Measurements from ENCODE around the gene FAM221A.

FAM221A gene

DNA sequence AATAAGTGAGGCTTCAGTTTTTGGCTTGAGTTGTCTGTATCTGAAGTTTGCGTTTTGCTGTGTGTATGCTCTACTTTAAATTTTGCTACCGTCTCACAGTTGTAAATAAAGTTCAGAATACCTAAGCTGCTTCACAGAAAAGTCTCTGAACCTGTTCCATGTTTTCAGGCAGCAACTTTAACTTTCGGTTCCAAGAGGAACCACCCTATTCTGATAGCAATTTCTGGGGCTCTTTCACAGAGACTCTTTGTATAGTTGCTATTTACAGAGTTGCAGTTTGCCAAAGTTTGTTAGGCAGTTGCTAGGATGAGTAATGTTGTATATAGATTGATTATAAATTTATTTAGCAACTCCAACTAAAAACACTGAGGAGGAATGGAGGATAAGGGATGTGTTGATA is 5.7 kb downstream of the FAM221A start:
- no peak overlapping the region for H3K4me3 ChIP-seq (replicated peaks; ENCODE audit: low read depth, low read length)
- TF ChIP-seq, protein P1, sequence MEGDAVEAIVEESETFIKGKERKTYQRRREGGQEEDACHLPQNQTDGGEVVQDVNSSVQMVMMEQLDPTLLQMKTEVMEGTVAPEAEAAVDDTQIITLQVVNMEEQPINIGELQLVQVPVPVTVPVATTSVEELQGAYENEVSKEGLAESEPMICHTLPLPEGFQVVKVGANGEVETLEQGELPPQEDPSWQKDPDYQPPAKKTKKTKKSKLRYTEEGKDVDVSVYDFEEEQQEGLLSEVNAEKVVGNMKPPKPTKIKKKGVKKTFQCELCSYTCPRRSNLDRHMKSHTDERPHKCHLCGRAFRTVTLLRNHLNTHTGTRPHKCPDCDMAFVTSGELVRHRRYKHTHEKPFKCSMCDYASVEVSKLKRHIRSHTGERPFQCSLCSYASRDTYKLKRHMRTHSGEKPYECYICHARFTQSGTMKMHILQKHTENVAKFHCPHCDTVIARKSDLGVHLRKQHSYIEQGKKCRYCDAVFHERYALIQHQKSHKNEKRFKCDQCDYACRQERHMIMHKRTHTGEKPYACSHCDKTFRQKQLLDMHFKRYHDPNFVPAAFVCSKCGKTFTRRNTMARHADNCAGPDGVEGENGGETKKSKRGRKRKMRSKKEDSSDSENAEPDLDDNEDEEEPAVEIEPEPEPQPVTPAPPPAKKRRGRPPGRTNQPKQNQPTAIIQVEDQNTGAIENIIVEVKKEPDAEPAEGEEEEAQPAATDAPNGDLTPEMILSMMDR (IDR thresholded peaks at IDR 0.05; ENCODE audit: low read depth, low read length, missing control alignments) = no peak
- no peak for DNase-seq (ENCODE audit: extremely low read depth, low read depth)

GRCh38 chr7:23687011-23687410 is 7.0 kb downstream of the FAM221A start:
- TF ChIP-seq, protein P1 (IDR thresholded peaks at IDR 0.05; ENCODE audit: low read depth, low read length, missing control alignments) = no peak
- no peak overlapping the region for H3K4me3 ChIP-seq (replicated peaks; ENCODE audit: low read depth, low read length)
- no peak for DNase-seq (ENCODE audit: extremely low read depth, low read depth)

DNA sequence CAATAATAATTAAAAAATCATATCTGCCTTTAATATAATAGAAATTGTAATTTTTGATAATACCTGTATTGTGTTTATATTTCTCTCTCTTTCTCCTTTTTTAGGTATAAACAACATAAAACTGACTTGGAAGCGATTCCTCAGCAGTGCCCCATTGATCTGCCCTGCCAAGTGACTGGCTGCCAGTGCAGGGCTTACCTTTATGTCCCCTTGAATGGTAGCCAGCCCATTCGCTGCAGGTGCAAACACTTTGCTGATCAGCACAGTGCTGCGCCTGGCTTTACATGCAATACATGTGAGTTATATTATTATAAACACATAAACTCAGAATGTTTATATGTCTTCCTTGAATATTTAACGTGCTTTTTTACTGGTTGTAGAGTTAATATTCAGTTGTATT is 9.2 kb downstream of the FAM221A start:
- DNase-seq (ENCODE audit: extremely low read depth, low read depth) = no peak
- TF ChIP-seq, protein P1 (IDR thresholded peaks at IDR 0.05; ENCODE audit: low read depth, low read length, missing control alignments) = no peak
- H3K4me3 ChIP-seq (replicated peaks; ENCODE audit: low read depth, low read length) = no peak overlapping the region

DNA sequence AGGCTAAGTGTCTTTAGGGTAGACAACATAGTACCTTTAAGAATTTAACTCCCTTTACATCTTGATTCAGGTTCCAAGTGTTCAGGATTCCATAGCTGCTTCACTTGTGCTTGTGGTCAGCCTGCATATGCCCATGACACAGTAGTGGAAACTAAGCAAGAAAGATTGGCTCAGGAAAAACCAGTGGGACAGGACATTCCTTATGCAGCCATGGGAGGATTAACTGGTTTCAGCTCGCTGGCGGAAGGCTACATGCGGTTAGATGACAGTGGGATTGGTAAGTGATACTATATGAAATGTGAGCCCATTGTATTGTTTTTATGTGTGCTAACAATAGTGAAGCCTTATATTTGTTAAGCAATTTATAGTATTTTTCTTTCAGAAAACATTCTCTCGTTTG is 11.3 kb downstream of the FAM221A start:
- TF ChIP-seq, protein P1 (IDR thresholded peaks at IDR 0.05; ENCODE audit: low read depth, low read length, missing control alignments) = no peak
- H3K4me3 ChIP-seq (replicated peaks; ENCODE audit: low read depth, low read length) = no peak overlapping the region
- no peak for DNase-seq (ENCODE audit: extremely low read depth, low read depth)

GRCh38 chr7:23693224-23693623 is 13.2 kb downstream of the FAM221A start:
- TF ChIP-seq, protein P1 (IDR thresholded peaks at IDR 0.05; ENCODE audit: low read depth, low read length, missing control alignments) = no peak
- DNase-seq (ENCODE audit: extremely low read depth, low read depth) = no peak
- no peak overlapping the region for H3K4me3 ChIP-seq (replicated peaks; ENCODE audit: low read depth, low read length)

DNA sequence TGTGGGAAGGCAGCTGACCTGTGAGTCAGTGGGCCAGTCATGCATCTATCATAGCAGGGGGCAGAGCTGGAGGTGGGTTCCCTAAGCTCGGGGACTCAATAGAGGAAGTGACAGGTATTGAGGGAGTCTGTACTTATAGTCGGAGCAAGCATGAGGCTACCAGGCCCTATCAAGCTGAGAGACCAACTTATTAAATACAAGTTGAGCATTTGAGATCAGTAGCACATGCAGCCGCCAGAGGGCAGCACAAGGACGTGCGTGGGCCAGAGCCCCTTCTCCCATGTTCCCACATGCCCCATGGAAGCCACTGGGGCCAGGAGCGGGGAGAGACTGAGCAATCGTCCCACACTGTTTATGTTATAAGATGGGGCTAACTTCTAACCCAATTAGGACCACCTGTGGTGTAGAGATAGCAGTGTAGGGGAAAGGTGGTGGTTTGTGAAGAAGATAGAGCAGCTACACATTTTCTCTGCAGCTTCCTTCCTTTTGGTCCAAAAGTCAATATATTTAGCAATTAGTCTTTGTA is 17.0 kb downstream of the FAM221A start:
- H3K4me3 ChIP-seq (replicated peaks; ENCODE audit: low read depth, low read length) = no peak overlapping the region
- TF ChIP-seq, protein P1 (IDR thresholded peaks at IDR 0.05; ENCODE audit: low read depth, low read length, missing control alignments) = peak; percentile 83
- DNase-seq (ENCODE audit: extremely low read depth, low read depth) = peak; percentile 40

DNA sequence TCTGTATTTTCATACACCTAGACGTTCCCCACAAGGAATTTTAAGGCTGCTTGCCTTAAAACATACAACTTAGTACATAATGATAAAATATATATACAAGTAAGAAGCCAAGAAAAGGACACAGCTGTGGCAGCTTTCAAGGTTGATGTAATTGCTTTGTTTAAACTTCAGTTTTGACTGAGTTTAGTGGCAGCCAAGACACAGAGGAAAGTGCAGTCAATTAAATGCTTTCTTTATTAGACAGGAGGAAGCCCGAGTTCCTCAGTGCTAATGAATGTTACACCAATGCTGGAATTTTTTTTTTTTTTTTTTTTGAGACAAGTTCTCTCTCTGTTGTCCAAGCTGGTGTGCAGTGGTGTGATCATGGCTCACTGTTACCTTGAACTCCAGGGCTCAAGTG is 18.8 kb downstream of the FAM221A start:
- no peak overlapping the region for H3K4me3 ChIP-seq (replicated peaks; ENCODE audit: low read depth, low read length)
- TF ChIP-seq, protein P1 (IDR thresholded peaks at IDR 0.05; ENCODE audit: low read depth, low read length, missing control alignments) = no peak
- no peak for DNase-seq (ENCODE audit: extremely low read depth, low read depth)

Measured in HFF-Myc (cell line).